Measurements from ENCODE around the gene RBM47. TPM values are rescaled to one million over a fixed set of nuclear protein-coding genes. Genes with fewer than 3 reads are reported as not detected.
"Not testable (repeated sequence)": the region's sequence is repeated elsewhere in the genome, so short reads cannot be mapped to it uniquely, and the experiment has no call there.

The RBM47 gene
- total RNA-seq, 1 experiment from 2014 or later: 0.28 TPM

DNA sequence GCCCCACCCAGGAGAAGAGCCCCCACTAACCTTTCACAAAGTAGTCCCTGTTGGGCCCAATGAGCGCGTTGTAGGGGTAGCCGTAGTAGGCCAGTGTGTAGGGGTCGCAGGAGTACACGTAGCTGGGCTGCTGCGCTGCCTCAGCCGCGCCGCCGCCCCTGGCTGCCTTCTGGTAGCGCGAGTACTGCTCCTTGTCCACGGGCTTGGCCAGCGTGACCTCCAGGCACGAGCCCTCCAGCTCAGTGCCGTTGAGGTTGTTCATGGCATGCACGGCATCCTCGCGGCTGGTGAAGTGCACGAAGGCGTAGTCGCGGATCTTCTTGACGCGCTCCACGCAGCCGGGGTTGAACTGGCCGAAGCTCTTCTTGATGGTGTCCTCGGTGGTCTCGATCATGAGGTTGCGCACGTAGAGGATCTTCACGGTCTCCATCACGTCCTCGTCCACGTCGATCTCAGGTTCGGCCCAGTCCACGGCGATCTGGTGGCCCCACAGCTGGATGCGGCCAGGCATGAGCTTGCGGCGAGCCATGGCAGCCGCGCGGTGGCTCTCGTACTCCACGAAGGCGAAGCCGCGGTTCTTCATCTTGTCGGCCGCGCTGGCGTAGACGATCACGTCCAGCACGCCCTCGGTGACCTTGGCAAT is 191.8 kb downstream of the RBM47 start:
- TF ChIP-seq, protein P1, sequence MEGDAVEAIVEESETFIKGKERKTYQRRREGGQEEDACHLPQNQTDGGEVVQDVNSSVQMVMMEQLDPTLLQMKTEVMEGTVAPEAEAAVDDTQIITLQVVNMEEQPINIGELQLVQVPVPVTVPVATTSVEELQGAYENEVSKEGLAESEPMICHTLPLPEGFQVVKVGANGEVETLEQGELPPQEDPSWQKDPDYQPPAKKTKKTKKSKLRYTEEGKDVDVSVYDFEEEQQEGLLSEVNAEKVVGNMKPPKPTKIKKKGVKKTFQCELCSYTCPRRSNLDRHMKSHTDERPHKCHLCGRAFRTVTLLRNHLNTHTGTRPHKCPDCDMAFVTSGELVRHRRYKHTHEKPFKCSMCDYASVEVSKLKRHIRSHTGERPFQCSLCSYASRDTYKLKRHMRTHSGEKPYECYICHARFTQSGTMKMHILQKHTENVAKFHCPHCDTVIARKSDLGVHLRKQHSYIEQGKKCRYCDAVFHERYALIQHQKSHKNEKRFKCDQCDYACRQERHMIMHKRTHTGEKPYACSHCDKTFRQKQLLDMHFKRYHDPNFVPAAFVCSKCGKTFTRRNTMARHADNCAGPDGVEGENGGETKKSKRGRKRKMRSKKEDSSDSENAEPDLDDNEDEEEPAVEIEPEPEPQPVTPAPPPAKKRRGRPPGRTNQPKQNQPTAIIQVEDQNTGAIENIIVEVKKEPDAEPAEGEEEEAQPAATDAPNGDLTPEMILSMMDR (conservative IDR thresholded peaks at IDR 0.05; ENCODE audit: low read depth, low read length): no peak
- no peak for TF ChIP-seq EZH2 (IDR thresholded peaks at IDR 0.05; ENCODE audit: borderline replicate concordance, low read depth, low read length, poor library complexity, severe bottlenecking)
- H3K9me3 ChIP-seq (ENCODE audit: low read depth, low read length, poor library complexity, severe bottlenecking): no peaks in the 10 kb centered on the region
- CTCF ChIA-PET: interaction anchor here (0.6 kb wide), 1 partner anchor 113 kb away, joined by 5 read pairs; no protein-coding TSS in a partner anchor
- no TSS peak for BruUV-seq (replicated peaks)
- no peak for DNase-seq (ENCODE audit: low spot score)
- H3K4me3 ChIP-seq (ENCODE audit: low read depth, low read length, poor library complexity, severe bottlenecking): no peak overlapping the region
- H3K36me3 ChIP-seq (ENCODE audit: insufficient read depth, low read length, poor library complexity, severe bottlenecking): no peaks in the 10 kb centered on the region
- POLR2A ChIA-PET (ENCODE audit: low non-redundant PET): no interaction called here
- no peaks in the 10 kb centered on the region for H3K4me1 ChIP-seq (ENCODE audit: insufficient read depth, low read length, poor library complexity, severe bottlenecking)
- H3K27ac ChIP-seq (ENCODE audit: low read depth, low read length, poor library complexity, severe bottlenecking): no peak overlapping the region
- no peaks in the 10 kb centered on the region for H3K27me3 ChIP-seq (replicated peaks; ENCODE audit: insufficient read depth, low read depth, low read length, poor library complexity)
- intact Hi-C loops (cut with micrococcal nuclease; ENCODE audit: unreplicated experiment): no loop called here

DNA sequence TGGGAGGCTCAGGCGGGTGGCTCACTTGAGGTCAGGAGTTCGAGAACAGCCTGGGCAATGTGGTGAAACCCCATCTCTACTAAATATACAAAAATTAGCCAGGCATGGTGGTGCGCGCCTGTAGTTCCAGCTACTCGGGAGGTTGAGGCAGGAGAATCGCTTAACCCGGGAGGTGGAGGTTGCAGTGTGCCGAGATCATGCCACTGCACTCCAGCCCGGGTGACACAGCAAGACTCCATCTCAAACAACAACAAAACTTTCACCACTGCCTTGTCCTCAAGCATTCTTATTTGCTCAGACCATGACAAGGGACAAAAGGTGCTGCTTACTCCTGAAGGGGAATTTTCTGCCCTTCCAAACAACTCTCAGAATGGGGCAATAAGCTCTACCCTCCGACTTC is 194.4 kb downstream of the RBM47 start:
- intact Hi-C loops (cut with micrococcal nuclease; ENCODE audit: unreplicated experiment); H3K27ac ChIP-seq (ENCODE audit: low read depth, low read length, poor library complexity, severe bottlenecking); H3K4me3 ChIP-seq (ENCODE audit: low read depth, low read length, poor library complexity, severe bottlenecking); CTCF ChIA-PET; DNase-seq (ENCODE audit: low spot score); POLR2A ChIA-PET (ENCODE audit: low non-redundant PET); H3K27me3 ChIP-seq (replicated peaks; ENCODE audit: insufficient read depth, low read depth, low read length, poor library complexity); H3K36me3 ChIP-seq (ENCODE audit: insufficient read depth, low read length, poor library complexity, severe bottlenecking); H3K9me3 ChIP-seq (ENCODE audit: low read depth, low read length, poor library complexity, severe bottlenecking); H3K4me1 ChIP-seq (ENCODE audit: insufficient read depth, low read length, poor library complexity, severe bottlenecking); BruUV-seq (replicated peaks): not testable (repeated sequence)

DNA sequence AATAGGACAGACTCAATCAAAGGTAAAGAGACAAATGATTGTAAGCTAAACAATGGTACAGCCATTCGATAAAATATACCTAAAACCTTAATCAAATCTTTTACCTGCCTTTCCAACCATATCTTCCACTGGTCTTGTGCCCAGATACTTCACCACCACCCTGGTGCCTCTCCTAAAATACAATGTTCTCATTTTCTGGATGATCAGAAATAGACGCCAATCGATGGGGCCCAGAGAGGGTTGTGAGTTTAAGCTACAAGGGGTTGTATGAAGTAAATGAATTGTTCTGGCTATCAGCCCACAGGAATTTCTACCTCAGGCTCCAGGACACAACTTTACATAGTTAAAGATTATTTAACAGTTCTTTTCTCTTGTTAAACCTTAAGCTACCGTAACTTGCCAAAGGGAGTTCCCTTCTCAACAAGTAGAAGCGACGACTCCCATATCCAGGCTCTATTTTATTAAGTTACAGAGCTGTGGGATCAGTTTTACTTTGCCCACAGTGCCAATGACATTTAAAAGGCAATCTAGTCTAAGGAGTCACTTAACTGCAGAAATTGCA is 195.5 kb downstream of the RBM47 start:
- no peak for DNase-seq (ENCODE audit: low spot score)
- Histone ChIP-seq H3K4me3 (ENCODE audit: low read depth, low read length, poor library complexity, severe bottlenecking) (no peak overlapping the region), H3K27me3 (replicated peaks; ENCODE audit: insufficient read depth, low read depth, low read length, poor library complexity) (no peaks in the 10 kb centered on the region), H3K27ac (ENCODE audit: low read depth, low read length, poor library complexity, severe bottlenecking) (no peak overlapping the region), H3K4me1 (ENCODE audit: insufficient read depth, low read length, poor library complexity, severe bottlenecking) (no peaks in the 10 kb centered on the region), H3K36me3 (ENCODE audit: insufficient read depth, low read length, poor library complexity, severe bottlenecking) (no peaks in the 10 kb centered on the region), H3K9me3 (ENCODE audit: low read depth, low read length, poor library complexity, severe bottlenecking) (no peaks in the 10 kb centered on the region)
- intact Hi-C loops (cut with micrococcal nuclease; ENCODE audit: unreplicated experiment): no loop called here
- no TSS peak for BruUV-seq (replicated peaks)
- ChIA-PET CTCF (no interaction called here), POLR2A (ENCODE audit: low non-redundant PET) (interaction anchor here (0.5 to 0.6 kb wide), 3 partner anchors 63 to 334 kb away, joined by 3 to 6 read pairs (median 4); no protein-coding TSS in a partner anchor)
- no peak for TF ChIP-seq EZH2 (IDR thresholded peaks at IDR 0.05; ENCODE audit: borderline replicate concordance, low read depth, low read length, poor library complexity, severe bottlenecking)
- TF ChIP-seq, protein P1 (conservative IDR thresholded peaks at IDR 0.05; ENCODE audit: low read depth, low read length): no peak

DNA sequence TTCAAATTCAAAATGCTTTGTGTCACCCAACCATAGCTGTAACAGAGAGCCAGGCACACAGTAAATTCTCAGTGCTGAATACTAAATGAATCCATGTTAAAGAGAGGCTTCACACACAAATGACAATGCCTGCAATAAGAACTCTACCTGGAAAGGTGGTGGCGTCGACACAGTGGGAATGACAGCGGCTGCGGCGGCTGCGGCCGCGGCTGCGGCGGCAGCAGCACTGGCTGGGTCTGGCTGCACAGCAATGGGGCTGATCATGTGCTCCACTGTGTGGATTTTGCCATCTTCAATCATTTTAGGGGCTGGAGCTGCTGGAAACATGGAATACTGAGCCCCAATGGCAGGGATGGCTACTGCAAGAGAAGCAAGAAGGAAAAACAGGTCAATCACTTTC is 197.2 kb downstream of the RBM47 start:
- intact Hi-C loops (cut with micrococcal nuclease; ENCODE audit: unreplicated experiment): no loop called here
- no peaks in the 10 kb centered on the region for H3K4me1 ChIP-seq (ENCODE audit: insufficient read depth, low read length, poor library complexity, severe bottlenecking)
- ChIA-PET CTCF (no interaction called here), POLR2A (ENCODE audit: low non-redundant PET) (no interaction called here)
- H3K9me3 ChIP-seq (ENCODE audit: low read depth, low read length, poor library complexity, severe bottlenecking): no peaks in the 10 kb centered on the region
- TF ChIP-seq EZH2 (IDR thresholded peaks at IDR 0.05; ENCODE audit: borderline replicate concordance, low read depth, low read length, poor library complexity, severe bottlenecking): no peak
- TF ChIP-seq, protein P1 (conservative IDR thresholded peaks at IDR 0.05; ENCODE audit: low read depth, low read length): no peak
- no peak overlapping the region for H3K4me3 ChIP-seq (ENCODE audit: low read depth, low read length, poor library complexity, severe bottlenecking)
- no peak overlapping the region for H3K27ac ChIP-seq (ENCODE audit: low read depth, low read length, poor library complexity, severe bottlenecking)
- H3K27me3 ChIP-seq (replicated peaks; ENCODE audit: insufficient read depth, low read depth, low read length, poor library complexity): no peaks in the 10 kb centered on the region
- H3K36me3 ChIP-seq (ENCODE audit: insufficient read depth, low read length, poor library complexity, severe bottlenecking): no peaks in the 10 kb centered on the region
- no peak for DNase-seq (ENCODE audit: low spot score)
- no TSS peak for BruUV-seq (replicated peaks)

DNA sequence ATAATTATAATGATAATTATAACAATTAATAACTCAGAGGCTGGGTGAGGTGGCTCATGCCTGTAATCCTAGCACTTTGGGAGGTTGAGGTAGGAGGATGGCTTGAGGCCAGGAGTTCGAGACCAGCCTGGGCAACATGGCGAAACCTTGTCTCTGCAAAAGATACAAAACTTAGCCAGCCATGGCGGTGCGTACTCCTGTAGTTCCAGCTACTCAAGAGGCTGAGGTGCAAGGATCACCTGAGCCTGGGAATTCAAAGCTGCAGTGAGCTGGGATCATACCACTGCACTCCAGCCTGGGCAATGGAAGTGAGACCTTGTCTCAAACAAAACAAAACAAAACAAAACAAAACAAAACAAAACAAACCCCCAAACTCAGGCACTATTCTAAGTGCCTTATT is 201.8 kb downstream of the RBM47 start:
- CTCF ChIA-PET; BruUV-seq (replicated peaks); H3K4me3 ChIP-seq (ENCODE audit: low read depth, low read length, poor library complexity, severe bottlenecking); DNase-seq (ENCODE audit: low spot score); POLR2A ChIA-PET (ENCODE audit: low non-redundant PET); H3K4me1 ChIP-seq (ENCODE audit: insufficient read depth, low read length, poor library complexity, severe bottlenecking); H3K36me3 ChIP-seq (ENCODE audit: insufficient read depth, low read length, poor library complexity, severe bottlenecking); H3K27me3 ChIP-seq (replicated peaks; ENCODE audit: insufficient read depth, low read depth, low read length, poor library complexity); H3K9me3 ChIP-seq (ENCODE audit: low read depth, low read length, poor library complexity, severe bottlenecking); intact Hi-C loops (cut with micrococcal nuclease; ENCODE audit: unreplicated experiment); H3K27ac ChIP-seq (ENCODE audit: low read depth, low read length, poor library complexity, severe bottlenecking): not testable (repeated sequence)
